Esophagus muscularis mucosa (tissue), 4 donors: ENCODE measurements around the gene B3GNT5. TPM values are rescaled to one million over a fixed set of nuclear protein-coding genes. Genes with fewer than 3 reads are reported as not detected.

Experiments used
- DNase-seq: peaks from one replicate; pipeline ENCODE4 v3.0.0-alpha.2; 2017; ENCODE audit errors: extremely low spot score
- H3K27ac ChIP-seq, 4 donors: fragments of 200-600 bp; sonication (generic); replicated peaks in 1 of 4; 1 replicate in 3 of 4; 2 replicates in 1 of 4; pipeline ENCODE4 v1.5.1; 2016 to 2019; ENCODE audit warnings: mild to moderate bottlenecking in 1 of 4
- H3K27me3 ChIP-seq, 4 donors: fragments of 200-600 bp; sonication (generic); one replicate each; pipeline versions ENCODE4 v1.5.1 to v1.6.0; 2016 to 2019
- H3K36me3 ChIP-seq, 4 donors: fragments of 200-600 bp; sonication (generic); one replicate each; pipeline ENCODE4 v1.5.1; 2016 to 2019
- H3K4me1 ChIP-seq, 4 donors: fragments of 200-600 bp; sonication (generic); one replicate each; pipeline ENCODE4 v1.5.1; 2016 to 2019
- H3K4me3 ChIP-seq, 4 donors: fragments of 200-600 bp; sonication (generic); 1 replicate in 2 of 4; 2 replicates in 2 of 4; pipeline ENCODE4 v1.5.1; 2016 to 2019; ENCODE audit warnings: mild to moderate bottlenecking in 4 of 4, moderate library complexity in 1 of 4
- H3K9me3 ChIP-seq, 4 donors: fragments of 200-600 bp; sonication (generic); 1 replicate in 3 of 4; 2 replicates in 1 of 4; pipeline ENCODE4 v1.5.1; 2016 to 2019
- CTCF ChIP-seq, 3 experiments: fragments of 200-600 bp in 2 of 3; fragments of 450-650 bp in 1 of 3; sonication (generic) in 2 of 3; IDR thresholded peaks; one replicate each; pipeline ENCODE4 v1.5.1; 2017 to 2019; ENCODE audit warnings: antibody characterized with exemption in 3 of 3, mild to moderate bottlenecking in 2 of 3, moderate library complexity in 1 of 3
- EP300 ChIP-seq: sonication (generic); formaldehyde crosslinking; IDR thresholded peaks from one replicate; pipeline ENCODE4 v1.6.1; 2017; ENCODE audit warnings: antibody characterized with exemption
- POLR2A ChIP-seq: fragments of 450-650 bp; IDR thresholded peaks from one replicate; pipeline ENCODE4 v1.6.1; 2017; ENCODE audit warnings: antibody characterized with exemption, moderate library complexity, mild to moderate bottlenecking, low read depth
- POLR2AphosphoS5 ChIP-seq, 2 donors: sonication (generic); formaldehyde crosslinking; IDR thresholded peaks; one replicate each; pipeline ENCODE4 v1.6.1; 2017; ENCODE audit warnings: antibody characterized with exemption in 2 of 2
- WGBS: methylation state at CpG from one replicate; pipeline ENCODE4 v1.1.5; 2018; 5-methylcytosine and 5-hydroxymethylcytosine counted together
- intact Hi-C: fragments of 100-400 bp; cut with DNase I; formaldehyde crosslinking; loops from one replicate; pipeline ENCODE4 v1.15.1; 2023
- total RNA-seq, 4 donors: library from RNA; depleted of rRNA; stranded (reverse); fragments of >200 nt; gene quantifications; one replicate each; pipeline versions ENCODE4 v1.1.0 to v1.2.1, GENCODE V29; 2016

The B3GNT5 gene
- total RNA-seq, 4 donors from 2014 or later = 2.1 to 11.3 (median 5.2) TPM

GRCh38 chr3:183249006-183249718 is 3.9 kb upstream of the B3GNT5 start:
- H3K9me3 ChIP-seq = no peaks in the 10 kb centered on the region
- peaks cover 0 to 9% (median 7%) of the 10 kb centered on the region in 4 donors for H3K4me1 ChIP-seq
- TF ChIP-seq POLR2AphosphoS5 (IDR thresholded peaks at IDR 0.05) (no peak), CTCF (IDR thresholded peaks at IDR 0.05) (no peak), POLR2A (no peak), EP300 (no peak)
- no peak overlapping the region for H3K27ac ChIP-seq
- intact Hi-C loops = no loop called here
- 89% methylated on average over 4 of the region's 6 CpGs for WGBS
- no peaks in the 10 kb centered on the region for H3K27me3 ChIP-seq
- no peaks in the 10 kb centered on the region for H3K36me3 ChIP-seq
- no peak for DNase-seq
- H3K4me3 ChIP-seq = no peak overlapping the region

- no peaks in the 10 kb centered on the region for H3K9me3 ChIP-seq
- TF ChIP-seq POLR2A (no peak), CTCF (IDR thresholded peaks at IDR 0.05) (no peak), EP300 (no peak), POLR2AphosphoS5 (IDR thresholded peaks at IDR 0.05) (no peak)
- intact Hi-C loops = loop anchor here (5.0 to 10.0 kb wide), 2 partner anchors 127 to 130 kb away; no protein-coding TSS in a partner anchor
- no peak for DNase-seq
- no peaks in the 10 kb centered on the region for H3K27me3 ChIP-seq
- peak overlapping the region in 2 of 4 donors; percentile 67 to 82 for H3K4me3 ChIP-seq
- H3K4me1 ChIP-seq = peaks cover 0 to 18% (median 13%) of the 10 kb centered on the region in 4 donors
- 91% methylated on average over 5 of the region's 5 CpGs for WGBS
- H3K36me3 ChIP-seq = no peaks in the 10 kb centered on the region
- H3K27ac ChIP-seq = peak overlapping the region in 1 of 4 donors; percentile 92
These were observed 803 bp upstream of the B3GNT5 start for GRCh38 chr3:183252118-183252782.

DNA sequence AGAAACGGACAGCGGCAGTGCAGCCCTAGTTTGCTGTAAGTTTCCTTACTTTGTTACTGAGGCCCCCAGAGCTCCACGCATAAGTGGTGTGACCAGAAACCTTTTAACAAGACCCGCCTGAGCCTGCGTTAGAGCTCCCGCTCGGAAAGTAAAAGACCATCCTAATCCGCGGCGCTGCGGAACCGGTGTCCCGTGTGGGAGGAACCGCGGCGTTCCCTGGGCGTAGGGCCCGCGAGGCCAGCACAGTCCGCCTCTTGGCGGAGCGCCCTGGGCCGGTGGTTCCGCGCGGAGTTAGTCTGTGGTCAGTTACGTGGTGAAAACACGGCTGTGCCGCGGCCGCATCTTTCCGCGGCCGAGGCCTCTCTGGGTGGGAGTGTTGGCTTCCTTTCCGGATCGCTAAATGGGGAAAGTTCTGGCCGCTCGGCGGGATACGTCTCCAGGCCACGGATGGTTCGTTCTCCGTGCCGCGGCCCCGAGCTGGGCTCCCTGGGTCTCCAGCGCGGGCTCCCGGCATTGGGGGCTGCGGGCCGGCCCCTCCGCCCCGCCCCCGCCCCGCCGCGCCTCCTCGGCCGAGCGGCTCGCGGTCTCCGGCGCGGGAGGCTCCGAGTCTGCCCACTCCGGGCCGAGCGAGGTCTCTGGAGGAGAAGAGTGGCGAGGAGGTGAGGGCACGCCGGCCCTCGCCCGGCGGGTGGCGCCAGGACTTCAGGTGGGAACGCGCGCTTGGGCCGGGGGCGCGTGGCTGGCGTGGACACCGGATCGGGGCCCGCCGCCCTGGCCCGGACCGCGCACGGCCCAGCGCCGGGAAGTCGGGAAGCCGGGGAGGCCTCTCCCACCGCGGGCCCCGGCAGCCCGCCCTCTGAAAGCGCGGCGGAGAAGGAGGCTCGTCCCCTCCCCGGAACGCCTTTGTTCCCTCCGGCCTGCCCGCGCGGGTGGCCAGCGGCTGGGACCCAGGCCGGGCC is 754 bp downstream of the B3GNT5 start:
- no peaks in the 10 kb centered on the region for H3K27me3 ChIP-seq
- H3K4me1 ChIP-seq = peaks cover 0 to 21% (median 13%) of the 10 kb centered on the region in 4 donors
- WGBS = 0% methylated on average over 2 of the region's 111 CpGs
- H3K9me3 ChIP-seq = no peaks in the 10 kb centered on the region
- intact Hi-C loops = loop anchor here (5.0 to 10.0 kb wide), 2 partner anchors 128 to 129 kb away; no protein-coding TSS in a partner anchor
- peak overlapping the region; percentile 67 to 88 (median 84) for H3K4me3 ChIP-seq
- no peak for DNase-seq
- H3K36me3 ChIP-seq = no peaks in the 10 kb centered on the region
- H3K27ac ChIP-seq = peak overlapping the region; percentile 85 to 92 (median 86)
- TF ChIP-seq POLR2A (no peak), POLR2AphosphoS5 (IDR thresholded peaks at IDR 0.05) (peak; percentile 47 to 72)

DNA sequence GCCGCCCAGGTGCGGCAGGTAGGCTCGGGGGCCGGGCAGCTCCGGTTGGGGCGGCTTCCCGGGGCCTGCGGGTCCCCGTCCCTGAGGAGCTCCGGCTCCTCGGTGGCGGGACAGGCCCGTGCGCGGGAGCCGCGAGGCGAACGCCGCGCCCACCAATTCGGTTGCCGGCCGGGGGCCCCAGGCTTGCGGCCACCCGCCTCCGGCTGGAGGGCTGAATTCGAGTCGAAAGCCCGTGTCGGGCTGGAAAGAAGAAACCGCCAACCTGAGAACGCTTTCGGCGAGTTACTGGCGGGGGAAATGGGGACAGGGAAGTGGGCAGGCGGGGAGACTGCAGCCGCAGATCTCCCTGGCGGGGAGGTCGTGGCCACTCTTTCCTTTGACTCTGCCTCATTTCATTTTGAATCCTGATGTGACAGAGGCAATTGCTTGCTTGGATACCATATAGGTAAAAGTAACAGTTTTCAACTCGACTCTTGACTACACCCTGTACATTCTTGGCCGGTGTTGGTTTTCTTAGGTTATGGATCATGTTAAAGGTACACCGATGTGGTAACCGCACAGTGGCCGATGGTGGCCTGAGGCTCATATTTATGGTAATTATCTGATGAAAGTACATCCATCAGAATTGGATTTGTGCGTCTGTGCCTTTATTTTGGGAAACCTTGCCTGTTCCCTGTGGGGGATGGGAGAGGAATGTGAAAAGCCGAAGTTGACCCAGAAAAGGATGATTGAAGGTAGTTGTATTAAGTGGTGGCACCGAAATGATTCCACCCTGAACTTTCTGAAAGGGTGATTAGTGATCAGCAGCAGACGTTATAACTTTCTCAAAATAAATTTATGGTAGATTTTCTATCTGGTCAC is 1.7 kb downstream of the B3GNT5 start:
- peaks cover 0 to 26% (median 17%) of the 10 kb centered on the region in 4 donors for H3K4me1 ChIP-seq
- H3K27me3 ChIP-seq = no peaks in the 10 kb centered on the region
- H3K4me3 ChIP-seq = peak overlapping the region; percentile 67 to 88 (median 84)
- 63% methylated on average over 11 of the region's 49 CpGs for WGBS
- peak overlapping the region; percentile 85 to 92 (median 86) for H3K27ac ChIP-seq
- no peak for DNase-seq
- TF ChIP-seq POLR2AphosphoS5 (IDR thresholded peaks at IDR 0.05) (no peak), POLR2A (no peak), CTCF (IDR thresholded peaks at IDR 0.05) (no peak), EP300 (no peak)
- H3K9me3 ChIP-seq = no peaks in the 10 kb centered on the region
- intact Hi-C loops = loop anchor here (5.0 to 10.0 kb wide), 3 partner anchors 38 to 130 kb away; no protein-coding TSS in a partner anchor
- H3K36me3 ChIP-seq = no peaks in the 10 kb centered on the region
